ENCODE data around the gene MRTO4. TPM values are rescaled to one million over a fixed set of nuclear protein-coding genes. Genes with fewer than 3 reads are reported as not detected.

MRTO4 gene
- total RNA-seq, 1 experiment from 2014 or later: 39.8 TPM

- DNase-seq (ENCODE audit: low spot score): no peak
Measured at GRCh38 chr1:19309123-19309813, 57.7 kb downstream of the MRTO4 start.

Other genes starting within 250 kb of the MRTO4 start
- 25.9 and 39.2 TPM in 2 replicates for gene UBR4, start 41.5 kb upstream of the MRTO4 start, total RNA-seq (2014; rRNA removed; shearing (Covaris generic))
- 70.4 and 76.5 TPM in 2 replicates for gene EMC1, start 281 bp upstream of the MRTO4 start, total RNA-seq (2014; rRNA removed; shearing (Covaris generic))
- 0.31 TPM in 1 of 2 replicates, not detected in the other for gene AKR7A3, start 37.0 kb downstream of the MRTO4 start, total RNA-seq (2014; rRNA removed; shearing (Covaris generic))
- gene AKR7A2, start 60.3 kb downstream of the MRTO4 start, total RNA-seq (2014; rRNA removed; shearing (Covaris generic)): 87.8 and 101 TPM in 2 replicates
- gene SLC66A1, start 60.5 kb downstream of the MRTO4 start, total RNA-seq (2014; rRNA removed; shearing (Covaris generic)): 8.8 and 12.1 TPM in 2 replicates
- 165 and 184 TPM in 2 replicates for gene CAPZB, start 233.7 kb downstream of the MRTO4 start, total RNA-seq (2014; rRNA removed; shearing (Covaris generic))